Natural killer cell (primary cell): Measurements from ENCODE around the gene MAPK7. TPM values are rescaled to one million over a fixed set of nuclear protein-coding genes. Genes with fewer than 3 reads are reported as not detected.

Experiments
- ATAC-seq, 3 donors: fragments of 150-1000 bp in 2 of 3; fragments of 200-7000 bp in 1 of 3; cut with Tn5 transposase; 1 replicate in 1 of 3; 2 replicates in 2 of 3; pipeline ENCODE4 v1.10.0; 2021; ENCODE audit warnings: mild to moderate bottlenecking in 2 of 3, moderate library complexity in 2 of 3
- DNase-seq, 2 donors: peaks; one replicate each; pipeline versions ENCODE4 v3.0.0 to v3.0.0-alpha.2; 2013 to 2021; ENCODE audit warnings: mixed read lengths in 1 of 2
- H3K27ac ChIP-seq: one replicate; pipeline ENCODE4 v1.5.1; 2013; ENCODE audit warnings: mild to moderate bottlenecking, low read length
- H3K27me3 ChIP-seq: one replicate; pipeline ENCODE4 v1.6.1; 2013; ENCODE audit warnings: low read length; ENCODE audit not compliant: control insufficient read depth, insufficient read depth
- H3K36me3 ChIP-seq: one replicate; pipeline ENCODE4 v1.6.1; 2013; ENCODE audit warnings: low read length; ENCODE audit not compliant: control insufficient read depth, insufficient read depth
- H3K4me1 ChIP-seq: one replicate; pipeline ENCODE4 v1.6.1; 2013; ENCODE audit warnings: low read length; ENCODE audit not compliant: control insufficient read depth, insufficient read depth
- H3K4me3 ChIP-seq: one replicate; pipeline ENCODE4 v1.5.1; 2013; ENCODE audit warnings: low read length
- H3K9me3 ChIP-seq: one replicate; pipeline ENCODE4 v1.6.1; 2013; ENCODE audit warnings: low read length; ENCODE audit not compliant: control insufficient read depth, insufficient read depth
- H3K27ac Mint-ChIP-seq, 2 donors: one replicate each; pipeline ENCODE4 v1.8.0; 2022; ENCODE audit warnings: mild to moderate bottlenecking in 2 of 2, mixed read lengths in 2 of 2, moderate library complexity in 1 of 2
- H3K27me3 Mint-ChIP-seq, 2 donors: one replicate each; pipeline ENCODE4 v1.8.0; 2022; ENCODE audit warnings: low read depth in 2 of 2, mixed read lengths in 2 of 2
- H3K36me3 Mint-ChIP-seq: one replicate; pipeline ENCODE4 v1.8.0; 2022; ENCODE audit warnings: mixed read lengths
- H3K4me1 Mint-ChIP-seq, 2 donors: one replicate each; pipeline ENCODE4 v1.8.0; 2022; ENCODE audit warnings: mixed read lengths in 2 of 2
- H3K4me3 Mint-ChIP-seq: one replicate; pipeline ENCODE4 v1.8.0; 2022; ENCODE audit warnings: mild to moderate bottlenecking, moderate library complexity, mixed read lengths
- H3K9me3 Mint-ChIP-seq, 2 donors: one replicate each; pipeline ENCODE4 v1.8.0; 2022; ENCODE audit warnings: mixed read lengths in 2 of 2
- CTCF ChIP-seq: fragments of 200-600 bp; IDR thresholded peaks from one replicate; pipeline ENCODE4 v1.8.0; 2022; ENCODE audit warnings: antibody characterized with exemption
- WGBS: methylation state at CpG from one replicate; pipeline ENCODE4 v1.1.7; 2013; ENCODE audit warnings: missing lambda C conversion rate; ENCODE audit not compliant: insufficient coverage; 5-methylcytosine and 5-hydroxymethylcytosine counted together
- intact Hi-C: fragments of 100-400 bp; cut with micrococcal nuclease; formaldehyde crosslinking; loops from one replicate; pipeline ENCODE4 v1.14.2; 2022
- total RNA-seq, 4 donors: library from RNA; stranded (reverse); fragments of 120-200 nt in 1 of 4; gene quantifications; one replicate each; pipeline versions ENCODE4 v1.2.3 to v1.2.4, GENCODE V29; 2013 to 2022

The MAPK7 gene
- total RNA-seq, 3 donors from 2014 or later (not counting 1 experiment from before 2014, with no cell fraction given), result 39.2 to 63.5 (median 54.1) TPM

- WGBS, result 89% methylated on average over 3 of the region's 3 CpGs
- H3K27ac ChIP-seq, result no peak overlapping the region
Observed at GRCh38 chr17:19330271-19330670, 48.0 kb upstream of the MAPK7 start.

GRCh38 chr17:19331134-19331533, 47.2 kb upstream of the MAPK7 start:
- Mint-ChIP-seq H3K4me3 (no peak overlapping the region), H3K4me1 (no peaks in the 10 kb centered on the region), H3K27ac (no peak overlapping the region), H3K9me3 (no peaks in the 10 kb centered on the region), H3K36me3 (no peaks in the 10 kb centered on the region), H3K27me3 (peaks cover 9 to 13% of the 10 kb centered on the region in 2 donors)
- Histone ChIP-seq H3K9me3 (no peaks in the 10 kb centered on the region), H3K36me3 (no peaks in the 10 kb centered on the region), H3K4me1 (no peaks in the 10 kb centered on the region), H3K27ac (no peak overlapping the region), H3K27me3 (no peaks in the 10 kb centered on the region), H3K4me3 (no peak overlapping the region)
- no peak for TF ChIP-seq CTCF
- WGBS, result 100% methylated on average over 3 of the region's 4 CpGs
- no peak for DNase-seq
- no peak for ATAC-seq
- intact Hi-C loops, result no loop called here

More at GRCh38 chr17:19330271-19330670, 48.0 kb upstream of the MAPK7 start:
- Mint-ChIP-seq H3K4me1 (no peaks in the 10 kb centered on the region), H3K4me3 (no peak overlapping the region), H3K36me3 (peaks cover 6% of the 10 kb centered on the region), H3K27ac (no peak overlapping the region), H3K9me3 (no peaks in the 10 kb centered on the region), H3K27me3 (peaks cover 2 to 9% of the 10 kb centered on the region in 2 donors)
- Histone ChIP-seq H3K36me3 (no peaks in the 10 kb centered on the region), H3K27me3 (no peaks in the 10 kb centered on the region), H3K9me3 (no peaks in the 10 kb centered on the region), H3K4me1 (no peaks in the 10 kb centered on the region), H3K4me3 (no peak overlapping the region)
- DNase-seq, result no peak
- no peak for ATAC-seq
- intact Hi-C loops, result no loop called here
- no peak for TF ChIP-seq CTCF

GRCh38 chr17:19331543-19332245, 46.6 kb upstream of the MAPK7 start:
- TF ChIP-seq CTCF, result no peak
- Mint-ChIP-seq H3K36me3 (no peaks in the 10 kb centered on the region), H3K27me3 (peaks cover 9 to 13% of the 10 kb centered on the region in 2 donors), H3K27ac (no peak overlapping the region), H3K4me3 (no peak overlapping the region), H3K4me1 (no peaks in the 10 kb centered on the region), H3K9me3 (no peaks in the 10 kb centered on the region)
- no peaks in the 10 kb centered on the region for H3K36me3 ChIP-seq
- WGBS, result 88% methylated on average over 13 of the region's 13 CpGs
- DNase-seq (no peak), ATAC-seq (no peak)
- intact Hi-C loops, result no loop called here
- no peaks in the 10 kb centered on the region for H3K9me3 ChIP-seq
- no peak overlapping the region for H3K27ac ChIP-seq
- no peaks in the 10 kb centered on the region for H3K27me3 ChIP-seq
- H3K4me3 ChIP-seq, result no peak overlapping the region
- H3K4me1 ChIP-seq, result no peaks in the 10 kb centered on the region
